Measurements from ENCODE around the gene CLOCK. TPM values are rescaled to one million over a fixed set of nuclear protein-coding genes. Genes with fewer than 3 reads are reported as not detected.

The CLOCK gene
- total and polyA plus RNA-seq, 7 donors, result 5.9 to 54.1 (median 23.5) TPM

DNA sequence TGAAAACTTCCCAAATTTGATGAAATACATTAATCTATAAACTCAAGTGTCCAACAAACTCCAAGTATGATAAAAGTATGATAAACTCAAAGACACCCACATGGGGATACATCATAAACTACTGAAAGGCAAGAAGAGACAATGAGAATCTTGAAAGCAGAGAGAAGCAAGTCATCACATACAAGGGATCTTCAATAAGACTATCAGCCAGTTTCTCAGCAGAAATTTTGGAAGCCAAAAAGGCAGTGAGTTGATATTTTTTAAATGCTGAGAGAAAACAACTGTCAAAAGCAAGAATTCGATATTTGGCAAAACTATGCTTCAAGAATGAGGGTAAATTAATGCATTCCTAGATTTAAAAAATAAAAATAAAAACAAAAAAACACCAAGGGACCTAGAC, 28.8 kb upstream of the CLOCK start:
- Histone ChIP-seq H3K36me3 (ENCODE audit: insufficient read depth in 1 of 2, low read depth in 1 of 2) (no peaks in the 10 kb centered on the region), H3K27me3 (ENCODE audit: insufficient read depth in 3 of 3, low read length in 2 of 3) (no peaks in the 10 kb centered on the region), H3K9me3 (peaks cover 21% of the 10 kb centered on the region), H3K27ac (no peak overlapping the region), H3K4me1 (no peaks in the 10 kb centered on the region), H3K4me3 (no peak overlapping the region)
- intact Hi-C loops (cut with DNase I), result no loop called here
- DNase-seq, result no peak
- WGBS, 3 donors, result 68 to 78% (median 69%) methylated on average over 1 of the region's 1 CpG
- ATAC-seq, result no peak
- TF ChIP-seq, protein P1, sequence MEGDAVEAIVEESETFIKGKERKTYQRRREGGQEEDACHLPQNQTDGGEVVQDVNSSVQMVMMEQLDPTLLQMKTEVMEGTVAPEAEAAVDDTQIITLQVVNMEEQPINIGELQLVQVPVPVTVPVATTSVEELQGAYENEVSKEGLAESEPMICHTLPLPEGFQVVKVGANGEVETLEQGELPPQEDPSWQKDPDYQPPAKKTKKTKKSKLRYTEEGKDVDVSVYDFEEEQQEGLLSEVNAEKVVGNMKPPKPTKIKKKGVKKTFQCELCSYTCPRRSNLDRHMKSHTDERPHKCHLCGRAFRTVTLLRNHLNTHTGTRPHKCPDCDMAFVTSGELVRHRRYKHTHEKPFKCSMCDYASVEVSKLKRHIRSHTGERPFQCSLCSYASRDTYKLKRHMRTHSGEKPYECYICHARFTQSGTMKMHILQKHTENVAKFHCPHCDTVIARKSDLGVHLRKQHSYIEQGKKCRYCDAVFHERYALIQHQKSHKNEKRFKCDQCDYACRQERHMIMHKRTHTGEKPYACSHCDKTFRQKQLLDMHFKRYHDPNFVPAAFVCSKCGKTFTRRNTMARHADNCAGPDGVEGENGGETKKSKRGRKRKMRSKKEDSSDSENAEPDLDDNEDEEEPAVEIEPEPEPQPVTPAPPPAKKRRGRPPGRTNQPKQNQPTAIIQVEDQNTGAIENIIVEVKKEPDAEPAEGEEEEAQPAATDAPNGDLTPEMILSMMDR (IDR thresholded peaks at IDR 0.05), result no peak

GRCh38 chr4:55574252-55574651, 27.5 kb upstream of the CLOCK start:
- Histone ChIP-seq H3K27me3 (ENCODE audit: insufficient read depth in 3 of 3, low read length in 2 of 3) (no peaks in the 10 kb centered on the region), H3K27ac (no peak overlapping the region), H3K4me1 (no peaks in the 10 kb centered on the region), H3K4me3 (no peak overlapping the region), H3K36me3 (ENCODE audit: insufficient read depth in 1 of 2, low read depth in 1 of 2) (no peaks in the 10 kb centered on the region), H3K9me3 (peaks cover 21% of the 10 kb centered on the region)
- WGBS, 3 donors, result 50 to 60% (median 57%) methylated on average over 1 of the region's 1 CpG
- TF ChIP-seq, protein P1 (IDR thresholded peaks at IDR 0.05), result no peak
- DNase-seq (no peak), ATAC-seq (no peak)
- intact Hi-C loops (cut with DNase I), result no loop called here

DNA sequence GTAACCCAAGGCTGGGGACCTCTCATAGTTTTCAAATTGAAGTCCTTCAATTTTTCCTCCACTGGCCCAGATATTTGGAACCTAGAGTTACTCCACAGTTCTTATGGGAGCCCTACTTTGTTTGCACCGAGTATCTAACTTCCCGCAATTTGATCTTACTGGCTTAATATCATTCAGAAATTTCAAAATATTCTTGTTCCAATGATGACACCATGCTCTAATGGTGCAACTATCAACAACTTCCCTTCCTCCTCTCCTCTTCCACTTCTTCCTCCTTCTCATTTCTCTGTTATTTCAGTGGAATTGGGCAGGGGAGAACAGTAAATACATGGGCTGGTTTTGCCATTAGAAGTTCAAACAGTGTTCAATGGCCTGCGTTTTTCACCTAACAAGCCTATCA, 25.1 kb upstream of the CLOCK start:
- Histone ChIP-seq H3K4me3 (no peak overlapping the region), H3K27ac (no peak overlapping the region), H3K4me1 (no peaks in the 10 kb centered on the region), H3K27me3 (ENCODE audit: insufficient read depth in 3 of 3, low read length in 2 of 3) (no peaks in the 10 kb centered on the region), H3K9me3 (peaks cover 18% of the 10 kb centered on the region), H3K36me3 (ENCODE audit: insufficient read depth in 1 of 2, low read depth in 1 of 2) (no peaks in the 10 kb centered on the region)
- TF ChIP-seq, protein P1 (IDR thresholded peaks at IDR 0.05), result no peak
- ATAC-seq (no peak), DNase-seq (no peak)
- intact Hi-C loops (cut with DNase I), result no loop called here
- WGBS, 3 donors, result 77 to 79% (median 77%) methylated on average over 3 of the region's 3 CpGs

GRCh38 chr4:55568905-55569504, 22.3 kb upstream of the CLOCK start:
- Histone ChIP-seq H3K36me3 (ENCODE audit: insufficient read depth in 1 of 2, low read depth in 1 of 2) (no peaks in the 10 kb centered on the region), H3K27ac (no peak overlapping the region), H3K9me3 (no peaks in the 10 kb centered on the region), H3K4me1 (no peaks in the 10 kb centered on the region), H3K27me3 (ENCODE audit: insufficient read depth in 3 of 3, low read length in 2 of 3) (no peaks in the 10 kb centered on the region), H3K4me3 (no peak overlapping the region)
- WGBS, 3 donors, result 89 to 95% (median 90%) methylated on average over 1 of the region's 1 CpG
- ATAC-seq (no peak), DNase-seq (no peak)
- intact Hi-C loops (cut with DNase I), result no loop called here
- TF ChIP-seq, protein P1 (IDR thresholded peaks at IDR 0.05), result no peak

GRCh38 chr4:55561889-55562288, 15.2 kb upstream of the CLOCK start:
- 93 to 96% (median 93%) methylated on average over 1 of the region's 1 CpG for WGBS, 3 donors

More at GRCh38 chr4:55561889-55562288, 15.2 kb upstream of the CLOCK start:
- no peak for ATAC-seq
- intact Hi-C loops (cut with DNase I), result no loop called here
- no peak overlapping the region for H3K27ac ChIP-seq
- no peak overlapping the region for H3K4me3 ChIP-seq
- H3K36me3 ChIP-seq (ENCODE audit: insufficient read depth in 1 of 2, low read depth in 1 of 2), result no peaks in the 10 kb centered on the region
- H3K4me1 ChIP-seq, result no peaks in the 10 kb centered on the region
- no peaks in the 10 kb centered on the region for H3K9me3 ChIP-seq
- DNase-seq, result no peak
- H3K27me3 ChIP-seq (ENCODE audit: insufficient read depth in 3 of 3, low read length in 2 of 3), result no peaks in the 10 kb centered on the region
- TF ChIP-seq, protein P1 (IDR thresholded peaks at IDR 0.05), result no peak
